Hindlimb muscle (tissue), 1 donor: ENCODE data around the gene TRIM37. TPM values are rescaled to one million over a fixed set of nuclear protein-coding genes. Genes with fewer than 3 reads are reported as not detected.
"Not testable (repeated sequence)": the region's sequence is repeated elsewhere in the genome, so short reads cannot be mapped to it uniquely, and the experiment has no call there.

Experiments used
- DNase-seq: peaks from one replicate; pipeline ENCODE4 v3.0.0-alpha.2; 2013
- polyA plus RNA-seq: library from polyadenylated mRNA; unstranded; fragments of 120-200 nt; gene quantifications from one replicate; pipeline ENCODE4 v1.2.1, GENCODE V29; 2013; ENCODE audit not compliant: insufficient read length

TRIM37 gene
- polyA plus RNA-seq, 1 donor, result 13.9 TPM

DNA sequence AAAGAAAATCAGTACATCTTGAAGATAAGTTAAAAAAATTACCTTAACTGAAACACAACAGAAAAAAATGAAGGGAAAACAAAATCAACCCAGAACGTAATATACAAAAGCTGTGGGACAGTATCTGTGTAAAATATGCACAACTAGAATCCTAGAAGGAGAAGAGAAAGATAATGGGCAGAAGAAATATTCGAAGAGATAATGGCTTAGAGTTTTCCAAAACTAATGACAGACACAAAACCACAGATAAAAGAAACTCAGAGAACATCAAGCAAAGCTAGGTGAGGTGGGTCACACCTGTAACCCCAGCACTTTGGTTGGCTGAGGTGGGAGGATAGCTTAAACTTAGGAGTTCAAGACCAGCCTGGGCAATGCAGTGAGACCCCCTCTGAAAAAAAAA, 117.1 kb downstream of the TRIM37 start:
- DNase-seq, result no peak

DNA sequence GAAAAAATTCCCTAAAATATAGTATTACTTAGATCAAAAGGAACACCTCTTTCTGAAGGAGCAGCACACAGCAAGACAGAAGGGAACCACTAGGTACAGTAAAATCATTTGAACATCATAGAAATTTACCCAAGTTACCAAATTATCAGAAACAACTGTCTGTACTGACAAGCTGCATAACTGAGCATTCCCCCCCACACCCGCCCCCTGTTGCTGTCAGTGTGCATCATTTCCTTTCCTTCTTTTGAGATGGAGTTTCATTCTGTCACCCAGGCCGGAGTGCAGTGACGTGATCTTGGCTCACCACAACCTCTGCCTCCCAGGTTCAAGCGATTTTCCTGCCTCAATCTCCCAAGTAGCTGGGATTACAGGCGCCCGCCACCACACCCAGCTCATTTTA, 120.7 kb downstream of the TRIM37 start:
- no peak for DNase-seq

- no peak for DNase-seq
Observed at GRCh38 chr17:58985367-58985766, 121.3 kb downstream of the TRIM37 start.

DNA sequence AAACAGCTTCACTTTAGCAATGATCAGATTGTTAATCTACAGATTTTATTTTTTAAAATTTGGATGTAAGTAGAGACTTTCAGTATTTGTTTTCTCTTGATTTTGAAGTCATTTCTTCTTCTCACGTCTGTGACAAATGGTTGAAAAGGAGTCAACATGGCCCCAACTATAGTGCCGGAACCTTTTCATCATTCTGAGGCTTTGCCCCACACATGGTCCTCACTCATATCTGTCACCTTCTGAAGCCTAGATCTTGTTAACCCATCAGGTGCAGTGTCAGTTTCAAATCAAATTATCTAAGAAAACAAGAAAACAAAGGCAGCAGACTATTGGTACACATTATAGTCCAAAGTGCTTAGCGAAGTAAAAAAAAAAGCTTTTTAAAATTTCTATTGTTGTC, 124.1 kb downstream of the TRIM37 start:
- DNase-seq, result no peak

- no peak for DNase-seq
Observed at GRCh38 chr17:58980706-58981481, 125.8 kb downstream of the TRIM37 start.

DNA sequence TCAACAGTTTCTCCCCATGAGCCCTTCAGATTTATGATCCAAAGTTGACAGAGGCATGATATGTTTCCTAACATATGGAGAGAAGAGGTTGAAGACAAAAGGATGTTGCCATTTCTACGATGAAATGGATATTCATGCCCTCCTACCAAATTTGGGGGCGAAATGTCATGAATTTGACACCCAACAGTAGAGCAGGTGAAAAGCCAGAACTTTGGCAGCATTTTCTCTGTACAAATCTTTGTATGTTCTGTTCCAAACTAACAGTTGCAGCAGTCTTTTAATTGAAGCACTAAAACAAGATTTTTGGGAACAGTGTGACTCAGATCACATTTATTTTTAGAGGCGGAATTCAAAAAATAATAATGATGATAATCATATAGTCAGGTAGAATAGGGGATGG, 130.1 kb downstream of the TRIM37 start:
- DNase-seq, result no peak

- no peak for DNase-seq
Observed at GRCh38 chr17:58974354-58974753, 132.3 kb downstream of the TRIM37 start.

- DNase-seq, result no peak
Observed at GRCh38 chr17:58970609-58971450, 135.8 kb downstream of the TRIM37 start.

DNA sequence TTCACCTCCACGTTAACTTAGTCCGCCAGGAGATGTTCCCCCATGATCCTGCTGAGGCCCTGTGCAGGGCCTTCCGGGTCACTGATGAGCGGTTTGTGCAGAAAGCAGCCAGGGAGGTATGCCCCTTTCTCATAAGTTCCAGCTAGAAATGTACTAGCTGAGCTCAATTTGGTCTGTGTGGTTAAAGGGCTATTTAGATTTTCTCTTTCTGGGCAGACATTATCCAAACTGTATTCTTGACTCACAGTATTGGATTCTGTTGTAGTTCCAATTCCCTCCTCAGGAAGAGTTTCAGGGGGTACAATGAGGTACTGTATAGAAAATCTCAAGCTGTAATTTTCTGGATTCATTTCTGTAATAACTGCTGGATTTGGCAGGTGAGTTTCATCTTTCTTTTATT, 137.1 kb downstream of the TRIM37 start:
- no peak for DNase-seq

- DNase-seq, result no peak
Observed at GRCh38 chr17:58969156-58969555, 137.5 kb downstream of the TRIM37 start.

DNA sequence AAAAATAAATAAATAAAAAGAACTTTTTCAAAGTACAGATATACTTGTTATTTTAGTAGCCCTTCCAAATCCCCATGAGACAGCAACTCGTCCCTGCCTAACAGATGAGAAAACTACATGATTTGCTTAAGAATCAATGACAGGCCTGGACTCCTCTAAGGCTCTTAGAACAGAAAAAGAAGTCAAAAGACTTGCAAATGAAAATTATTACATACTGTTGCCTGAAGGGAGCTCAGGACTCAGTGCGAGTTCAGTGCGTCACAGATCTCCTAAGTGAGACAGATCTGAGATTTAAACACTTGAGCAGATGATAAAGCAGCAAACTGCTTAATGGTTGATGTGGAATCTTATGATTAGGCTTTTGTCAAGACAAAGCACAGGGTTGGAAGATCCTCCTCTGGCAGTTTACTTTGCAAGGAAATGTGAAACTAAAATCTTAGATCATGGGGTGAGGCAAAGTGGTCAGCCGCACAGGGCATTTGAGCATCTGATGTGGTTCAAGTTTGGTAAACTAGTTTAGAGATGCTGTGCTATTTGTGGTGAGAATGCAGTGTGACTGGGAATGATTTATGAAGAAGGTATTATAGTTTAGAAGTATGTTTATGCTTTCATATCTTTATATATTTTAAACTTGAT, 138.1 kb downstream of the TRIM37 start:
- no peak for DNase-seq

- DNase-seq, result no peak
Observed at GRCh38 chr17:58966208-58966607, 140.5 kb downstream of the TRIM37 start.

DNA sequence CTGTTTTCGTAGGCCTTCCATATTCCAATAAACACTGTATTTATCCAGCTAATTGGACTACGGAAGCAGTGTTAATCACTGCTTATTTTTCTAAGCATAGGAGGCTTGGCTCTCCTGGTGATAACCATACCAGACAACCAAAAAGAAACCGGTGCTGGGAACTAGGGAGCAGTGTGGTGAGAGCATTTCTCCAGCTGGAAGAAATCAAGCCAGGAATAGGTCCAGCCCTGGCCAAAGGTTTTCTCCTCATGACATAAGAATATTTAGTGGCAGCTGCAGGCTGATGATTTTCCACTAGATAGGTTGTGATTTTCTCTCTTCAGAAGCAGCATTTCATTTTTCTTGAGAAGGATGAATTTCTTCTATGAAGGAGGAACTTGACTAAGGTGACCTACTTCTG, 141.5 kb downstream of the TRIM37 start:
- no peak for DNase-seq

DNA sequence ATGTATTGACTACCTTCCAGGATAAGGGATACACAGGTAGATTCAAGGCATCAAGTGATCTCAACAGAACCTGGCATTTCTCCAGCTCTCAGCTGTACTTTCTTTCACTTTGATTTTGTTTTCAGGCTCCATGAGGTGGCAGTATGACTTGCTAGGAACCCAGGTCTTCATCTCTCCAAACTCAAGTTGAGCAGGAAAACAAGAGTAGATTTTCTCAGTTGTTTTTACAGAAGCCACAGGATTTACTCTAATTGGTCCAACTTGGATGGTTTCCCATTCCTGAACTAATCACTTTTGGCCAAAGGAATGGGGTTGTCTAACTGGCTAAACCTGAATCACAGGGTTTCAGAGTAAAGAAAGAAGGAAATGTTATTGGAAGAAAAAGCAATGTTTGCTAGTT, 146.6 kb downstream of the TRIM37 start:
- no peak for DNase-seq

- not testable (repeated sequence) for DNase-seq
Observed at GRCh38 chr17:58957725-58958073, 149.0 kb downstream of the TRIM37 start.

GRCh38 chr17:58956997-58957724, 149.5 kb downstream of the TRIM37 start:
- DNase-seq, result no peak

- not testable (repeated sequence) for DNase-seq
Observed at GRCh38 chr17:58954358-58954757, 152.3 kb downstream of the TRIM37 start.

DNA sequence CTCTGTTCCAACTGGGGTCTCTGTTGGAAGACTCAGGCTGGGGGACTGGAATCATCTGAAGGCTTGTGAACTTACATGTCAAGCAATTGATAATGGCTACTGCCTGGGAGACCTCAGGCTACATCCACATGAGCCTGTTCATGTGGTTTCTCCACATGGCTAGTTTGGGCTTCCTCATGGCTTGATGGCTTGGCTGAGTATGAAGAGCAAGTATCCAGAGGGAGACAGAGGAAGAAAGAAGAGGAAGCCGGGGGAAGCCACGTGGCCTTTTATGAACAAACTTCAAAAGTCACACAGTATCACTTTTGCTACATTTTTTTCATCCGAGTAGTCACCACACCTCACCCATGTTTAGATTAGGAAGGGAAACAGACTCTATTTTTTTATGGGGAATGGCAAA, 158.9 kb downstream of the TRIM37 start:
- no peak for DNase-seq

DNA sequence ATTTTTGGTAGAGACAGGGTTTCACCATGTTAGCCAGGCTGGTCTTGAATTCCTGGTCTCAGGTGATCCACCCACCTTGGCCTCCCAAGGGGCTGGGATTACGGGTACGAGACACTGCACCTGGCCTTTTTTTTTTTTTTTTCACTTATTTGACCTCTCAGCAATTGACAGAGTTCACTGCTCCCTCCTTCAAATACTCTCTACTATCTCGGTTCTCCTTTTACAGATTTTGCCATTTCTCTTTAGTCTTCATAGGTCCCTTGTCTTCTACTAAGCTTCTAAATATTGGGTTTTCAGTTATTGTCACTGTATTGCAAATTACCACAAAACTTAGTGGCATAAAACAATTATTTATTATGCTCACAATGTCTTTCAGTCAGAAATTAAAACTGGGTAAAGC, 159.3 kb downstream of the TRIM37 start:
- no peak for DNase-seq

- no peak for DNase-seq
Observed at GRCh38 chr17:58944166-58944565, 162.5 kb downstream of the TRIM37 start.

GRCh38 chr17:58936295-58936694, 170.4 kb downstream of the TRIM37 start:
- DNase-seq, result no peak

- DNase-seq, result no peak
Observed at GRCh38 chr17:58932956-58933355, 173.7 kb downstream of the TRIM37 start.
